ENCODE results near the gene HSBP1L1.

DNA sequence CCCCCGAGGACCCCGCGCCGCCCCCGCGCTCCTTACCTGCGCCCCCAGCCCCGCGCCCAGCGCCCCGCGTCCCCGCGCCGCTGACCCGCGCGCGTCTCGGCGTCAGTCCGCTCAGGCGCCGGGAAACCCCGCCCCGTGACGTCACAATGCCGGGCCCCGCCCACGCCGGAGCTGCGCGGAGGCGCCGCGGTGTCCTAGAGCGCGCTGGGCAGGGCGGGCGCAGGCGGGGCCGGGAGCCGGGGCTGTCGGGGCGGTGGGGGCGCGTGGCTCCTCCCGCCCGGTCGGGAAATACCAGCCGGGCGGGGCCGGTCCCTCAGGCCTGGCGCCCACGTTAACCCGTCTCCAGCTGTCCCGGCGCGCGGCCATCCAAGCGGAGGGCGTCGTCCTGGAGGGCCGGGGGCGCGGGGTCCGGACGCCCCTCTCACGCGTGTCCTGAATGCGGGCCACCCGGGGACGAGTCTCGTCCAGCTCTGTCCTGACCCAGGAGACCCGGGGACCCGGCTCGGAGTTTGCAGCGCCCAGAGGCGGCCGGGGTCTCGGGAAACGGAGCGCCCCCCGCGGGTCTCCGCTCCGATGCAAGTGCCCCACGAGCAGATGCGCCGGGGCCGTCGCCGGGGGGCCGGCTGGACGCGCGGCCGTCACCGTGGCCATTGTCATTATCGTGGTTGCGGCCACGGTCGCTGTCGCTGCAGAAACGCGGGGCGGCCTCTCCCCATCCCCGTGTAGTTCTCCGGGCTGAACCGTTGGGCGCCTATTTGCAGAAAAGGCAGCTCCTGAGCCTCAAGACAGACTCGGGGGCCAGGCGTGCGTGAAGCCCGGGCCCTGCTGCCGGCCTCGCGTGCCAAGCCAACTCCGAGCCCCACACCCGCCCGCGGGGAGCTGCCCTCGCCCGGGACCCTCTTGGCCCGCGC is 12.6 kb upstream of the HSBP1L1 start, which contains the start of gene SLC66A2:
- TF ChIP-seq, protein P1, sequence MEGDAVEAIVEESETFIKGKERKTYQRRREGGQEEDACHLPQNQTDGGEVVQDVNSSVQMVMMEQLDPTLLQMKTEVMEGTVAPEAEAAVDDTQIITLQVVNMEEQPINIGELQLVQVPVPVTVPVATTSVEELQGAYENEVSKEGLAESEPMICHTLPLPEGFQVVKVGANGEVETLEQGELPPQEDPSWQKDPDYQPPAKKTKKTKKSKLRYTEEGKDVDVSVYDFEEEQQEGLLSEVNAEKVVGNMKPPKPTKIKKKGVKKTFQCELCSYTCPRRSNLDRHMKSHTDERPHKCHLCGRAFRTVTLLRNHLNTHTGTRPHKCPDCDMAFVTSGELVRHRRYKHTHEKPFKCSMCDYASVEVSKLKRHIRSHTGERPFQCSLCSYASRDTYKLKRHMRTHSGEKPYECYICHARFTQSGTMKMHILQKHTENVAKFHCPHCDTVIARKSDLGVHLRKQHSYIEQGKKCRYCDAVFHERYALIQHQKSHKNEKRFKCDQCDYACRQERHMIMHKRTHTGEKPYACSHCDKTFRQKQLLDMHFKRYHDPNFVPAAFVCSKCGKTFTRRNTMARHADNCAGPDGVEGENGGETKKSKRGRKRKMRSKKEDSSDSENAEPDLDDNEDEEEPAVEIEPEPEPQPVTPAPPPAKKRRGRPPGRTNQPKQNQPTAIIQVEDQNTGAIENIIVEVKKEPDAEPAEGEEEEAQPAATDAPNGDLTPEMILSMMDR (IDR thresholded peaks at IDR 0.05), result no peak
- TF ChIP-seq POLR2A (IDR thresholded peaks at IDR 0.05), result peak; percentile 82

Data from right lobe of liver (tissue), 4 donors.